Ishikawa (cell line): ENCODE measurements around the gene MKKS.

ENCODE experiments used
- CEBPB ChIP-seq: IDR thresholded peaks from 2 replicates; pipeline ENCODE4 v1.6.1; 2012
- CREB1 ChIP-seq: IDR thresholded peaks from 2 replicates; pipeline ENCODE4 v1.6.1; 2012; ENCODE audit warnings: low read depth
- EGR1 ChIP-seq: IDR thresholded peaks from 2 replicates; pipeline ENCODE4 v1.6.1; 2012
- EP300 ChIP-seq: IDR thresholded peaks from 2 replicates; pipeline ENCODE4 v1.6.1; 2012; ENCODE audit warnings: borderline replicate concordance
- FOXM1 ChIP-seq: IDR thresholded peaks from 2 replicates; pipeline ENCODE4 v1.6.1; 2012; ENCODE audit warnings: low read depth, borderline replicate concordance
- MAX ChIP-seq: IDR thresholded peaks from 2 replicates; pipeline ENCODE4 v1.6.1; 2012
- NFIC ChIP-seq: IDR thresholded peaks from 2 replicates; pipeline ENCODE4 v1.6.1; 2012
- RAD21 ChIP-seq: IDR thresholded peaks from 2 replicates; pipeline ENCODE4 v1.6.1; 2012; ENCODE audit warnings: low read depth
- REST ChIP-seq: IDR thresholded peaks from 2 replicates; pipeline ENCODE4 v1.6.1; 2012; ENCODE audit warnings: low read depth, mild to moderate bottlenecking
- TAF1 ChIP-seq: IDR thresholded peaks from 2 replicates; pipeline ENCODE4 v1.6.1; 2012; ENCODE audit warnings: low read depth, mild to moderate bottlenecking
- TCF12 ChIP-seq: IDR thresholded peaks from 2 replicates; pipeline ENCODE4 v1.6.1; 2012; ENCODE audit warnings: low read depth
- TEAD4 ChIP-seq: IDR thresholded peaks from 2 replicates; pipeline ENCODE4 v1.6.1; 2012
- USF1 ChIP-seq: IDR thresholded peaks from 2 replicates; pipeline ENCODE4 v1.6.1; 2012
- ZBTB7A ChIP-seq: IDR thresholded peaks from 2 replicates; pipeline ENCODE4 v1.6.1; 2012; ENCODE audit warnings: low read depth

Gene MKKS

GRCh38 chr20:10433623-10434466 is at the start of gene MKKS:
MKKS (minus strand) TSS chr20:10434222; CDS start chr20:10413514, 20,708 bp downstream.
- TF ChIP-seq CREB1 (0 out of 2 replicates have a peak, but pooled peaks have one; percentile 43), EP300 (0 out of 2 replicates have a peak, but pooled peaks have one; percentile 26), EGR1 (no peak), MAX (peak; percentile 89), FOXM1 (peak; percentile 45; the same call in 1 of the 2 replicates), RAD21 (no peak), ZBTB7A (peak; percentile 55; the same call in 1 of the 2 replicates), USF1 (0 out of 2 replicates have a peak, but pooled peaks have one; percentile 4), TEAD4 (no peak)

- no peak for TF ChIP-seq TEAD4
- TF ChIP-seq REST = no peak
- no peak for TF ChIP-seq NFIC
- no peak for TF ChIP-seq TAF1
Observed at GRCh38 chr20:10483691-10484090, 49.7 kb upstream of the MKKS start.

GRCh38 chr20:10481676-10482075 is 47.7 kb upstream of the MKKS start:
- no peak for TF ChIP-seq REST
- no peak for TF ChIP-seq FOXM1

- TF ChIP-seq EP300 (no peak), TAF1 (no peak), REST (no peak), EGR1 (no peak), ZBTB7A (no peak), TCF12 (no peak), CEBPB (no peak), FOXM1 (no peak), TEAD4 (no peak)
Observed at GRCh38 chr20:10478930-10479329, 44.9 kb upstream of the MKKS start.

- TF ChIP-seq EGR1 (no peak), TCF12 (no peak), REST (no peak)
Observed at GRCh38 chr20:10478205-10478604, 44.2 kb upstream of the MKKS start.
